Fibroblast of pulmonary artery (primary cell): ENCODE data around the gene EEF1A1.

Source experiments
- DNase-seq: peaks from one replicate; pipeline ENCODE4 v3.0.0-alpha.2; 2010; ENCODE audit warnings: low read depth
- H3K4me3 ChIP-seq: replicated peaks from 2 replicates; pipeline ENCODE4 v1.5.1; 2011; ENCODE audit warnings: low read depth, mild to moderate bottlenecking, control low read depth, low read length, moderate library complexity
- TF ChIP-seq, protein P1 (sequence below): IDR thresholded peaks from 2 replicates; pipeline ENCODE4 v1.5.1; 2011; ENCODE audit warnings: mild to moderate bottlenecking, control low read depth, low read length, inconsistent platforms; ENCODE audit errors: missing control alignments

Gene EEF1A1

DNA sequence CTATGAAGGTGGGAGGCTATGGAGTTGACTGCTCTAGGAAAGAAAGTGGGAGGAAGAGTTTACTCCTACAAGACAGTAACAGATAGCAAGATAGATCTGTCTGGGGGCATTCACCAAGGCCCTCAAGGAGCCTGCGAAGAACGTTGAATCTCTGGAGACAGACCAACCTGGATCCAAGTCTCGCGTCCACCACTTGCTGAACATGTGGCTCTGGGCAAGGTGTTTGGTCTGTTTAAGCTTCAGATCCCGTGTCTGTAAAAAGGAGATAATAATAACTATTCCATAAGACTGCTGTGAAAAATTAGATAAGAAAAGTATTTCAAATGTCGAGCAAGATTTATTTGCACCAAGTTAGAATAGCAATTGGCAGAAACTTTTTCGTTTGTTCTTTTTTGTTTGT, 8.1 kb upstream of the EEF1A1 start:
- DNase-seq: no peak
- TF ChIP-seq, protein P1, sequence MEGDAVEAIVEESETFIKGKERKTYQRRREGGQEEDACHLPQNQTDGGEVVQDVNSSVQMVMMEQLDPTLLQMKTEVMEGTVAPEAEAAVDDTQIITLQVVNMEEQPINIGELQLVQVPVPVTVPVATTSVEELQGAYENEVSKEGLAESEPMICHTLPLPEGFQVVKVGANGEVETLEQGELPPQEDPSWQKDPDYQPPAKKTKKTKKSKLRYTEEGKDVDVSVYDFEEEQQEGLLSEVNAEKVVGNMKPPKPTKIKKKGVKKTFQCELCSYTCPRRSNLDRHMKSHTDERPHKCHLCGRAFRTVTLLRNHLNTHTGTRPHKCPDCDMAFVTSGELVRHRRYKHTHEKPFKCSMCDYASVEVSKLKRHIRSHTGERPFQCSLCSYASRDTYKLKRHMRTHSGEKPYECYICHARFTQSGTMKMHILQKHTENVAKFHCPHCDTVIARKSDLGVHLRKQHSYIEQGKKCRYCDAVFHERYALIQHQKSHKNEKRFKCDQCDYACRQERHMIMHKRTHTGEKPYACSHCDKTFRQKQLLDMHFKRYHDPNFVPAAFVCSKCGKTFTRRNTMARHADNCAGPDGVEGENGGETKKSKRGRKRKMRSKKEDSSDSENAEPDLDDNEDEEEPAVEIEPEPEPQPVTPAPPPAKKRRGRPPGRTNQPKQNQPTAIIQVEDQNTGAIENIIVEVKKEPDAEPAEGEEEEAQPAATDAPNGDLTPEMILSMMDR: no peak
- no peak overlapping the region for H3K4me3 ChIP-seq

DNA sequence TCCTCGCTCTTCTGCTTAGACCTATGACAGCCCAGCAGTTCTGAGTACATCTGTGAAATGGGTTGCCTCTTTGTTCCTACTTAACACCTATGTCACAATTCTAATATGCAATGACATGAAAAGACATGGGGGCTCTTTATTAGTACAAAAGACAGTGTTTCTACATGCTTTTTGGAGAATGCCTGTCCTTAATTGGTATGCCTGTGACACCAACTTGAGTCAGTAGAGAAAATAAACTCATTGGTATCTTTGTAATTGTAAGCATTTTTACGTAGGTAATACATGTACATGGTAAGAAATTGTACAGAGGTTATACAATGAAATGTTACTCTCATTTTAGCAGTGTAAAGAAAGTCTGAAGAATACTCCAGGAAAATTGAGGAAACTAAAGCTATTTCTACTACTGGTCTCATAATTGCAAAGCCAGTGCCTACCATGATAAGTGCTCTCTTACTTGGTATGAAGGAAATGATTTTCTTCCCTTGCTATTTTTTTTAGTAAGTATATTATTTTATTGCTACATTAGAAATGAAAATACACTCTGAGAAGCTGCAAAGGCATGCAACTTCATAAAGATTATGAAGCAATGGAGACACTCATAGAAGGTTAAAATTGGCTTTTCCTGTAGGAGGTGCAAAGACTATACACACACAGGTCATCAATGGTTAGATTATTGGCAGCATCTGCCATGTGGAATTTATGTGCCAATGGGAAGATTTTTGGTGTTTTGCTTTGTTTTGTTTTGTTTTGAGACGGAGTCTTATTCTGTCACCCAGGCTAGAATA, 4.9 kb upstream of the EEF1A1 start:
- TF ChIP-seq, protein P1: no peak
- no peak overlapping the region for H3K4me3 ChIP-seq
- no peak for DNase-seq

DNA sequence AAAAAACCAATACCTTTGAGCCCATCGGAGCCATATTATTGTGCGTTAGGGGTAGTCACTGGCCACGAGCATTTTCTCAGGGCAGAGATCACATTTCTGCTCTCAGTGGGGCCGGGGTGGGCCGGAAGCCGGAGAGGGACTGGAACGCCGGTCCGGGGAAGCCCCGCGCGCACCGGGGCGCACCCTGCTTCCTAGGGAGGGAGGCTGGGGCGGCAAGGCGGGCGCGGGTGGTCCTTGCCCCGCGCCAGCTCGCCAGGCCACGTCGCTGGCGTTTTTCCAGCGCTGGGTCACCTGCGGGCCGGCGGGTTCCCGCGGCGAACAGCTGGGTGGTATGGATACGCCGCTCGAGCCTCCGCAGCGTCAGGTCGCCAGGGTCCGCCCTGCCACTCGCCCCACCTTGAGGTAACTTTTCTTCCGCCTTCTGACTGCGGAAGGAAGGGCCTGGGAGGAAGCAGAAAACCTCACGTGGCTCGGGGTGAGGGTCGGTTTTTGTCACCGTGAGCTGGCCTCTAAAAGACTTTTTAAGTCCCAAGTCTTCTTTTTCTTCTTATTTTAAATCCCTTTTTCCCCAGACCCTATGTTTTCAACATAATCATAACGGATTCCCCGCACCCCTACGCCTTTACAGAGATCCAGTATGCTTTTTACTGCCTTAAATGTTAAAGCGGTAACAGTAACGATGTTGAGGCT, 2.7 kb upstream of the EEF1A1 start:
- TF ChIP-seq, protein P1: no peak
- DNase-seq: peak; percentile 17
- H3K4me3 ChIP-seq: peak overlapping the region; percentile 54

DNA sequence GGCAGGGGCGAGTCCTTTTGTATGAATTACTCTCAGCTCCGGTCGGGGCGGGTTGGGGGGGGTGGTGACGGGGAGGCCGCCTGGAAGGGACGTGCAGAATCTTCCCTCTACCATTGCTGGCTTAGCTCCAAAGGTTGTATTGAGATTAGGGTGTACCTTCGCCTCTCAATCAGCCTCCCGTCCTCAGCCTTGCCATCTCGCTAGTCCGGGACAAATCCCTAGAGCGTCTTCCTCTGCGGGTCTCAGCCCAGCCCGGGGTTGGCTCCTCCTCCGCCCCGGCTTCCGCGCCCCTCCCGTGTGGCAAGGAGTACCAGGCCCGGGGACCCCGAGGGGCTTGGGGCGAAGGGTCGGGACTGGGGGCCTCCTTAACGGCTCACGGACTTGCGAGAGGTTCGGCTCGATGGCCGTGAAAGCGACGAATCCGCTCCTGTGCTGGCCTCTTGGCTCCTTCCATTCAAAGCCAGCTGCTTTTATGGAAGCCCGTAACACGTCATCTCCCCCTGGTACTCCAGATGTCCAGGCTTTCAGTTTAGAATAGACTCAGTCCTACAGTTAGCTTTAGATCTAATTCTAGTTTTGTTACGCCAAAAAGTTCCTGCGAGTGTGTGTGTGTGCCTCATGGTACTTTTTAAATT, 636 bp upstream of the EEF1A1 start:
- DNase-seq: peak; percentile 83
- TF ChIP-seq, protein P1: no peak
- peak overlapping the region; percentile 99 for H3K4me3 ChIP-seq

DNA sequence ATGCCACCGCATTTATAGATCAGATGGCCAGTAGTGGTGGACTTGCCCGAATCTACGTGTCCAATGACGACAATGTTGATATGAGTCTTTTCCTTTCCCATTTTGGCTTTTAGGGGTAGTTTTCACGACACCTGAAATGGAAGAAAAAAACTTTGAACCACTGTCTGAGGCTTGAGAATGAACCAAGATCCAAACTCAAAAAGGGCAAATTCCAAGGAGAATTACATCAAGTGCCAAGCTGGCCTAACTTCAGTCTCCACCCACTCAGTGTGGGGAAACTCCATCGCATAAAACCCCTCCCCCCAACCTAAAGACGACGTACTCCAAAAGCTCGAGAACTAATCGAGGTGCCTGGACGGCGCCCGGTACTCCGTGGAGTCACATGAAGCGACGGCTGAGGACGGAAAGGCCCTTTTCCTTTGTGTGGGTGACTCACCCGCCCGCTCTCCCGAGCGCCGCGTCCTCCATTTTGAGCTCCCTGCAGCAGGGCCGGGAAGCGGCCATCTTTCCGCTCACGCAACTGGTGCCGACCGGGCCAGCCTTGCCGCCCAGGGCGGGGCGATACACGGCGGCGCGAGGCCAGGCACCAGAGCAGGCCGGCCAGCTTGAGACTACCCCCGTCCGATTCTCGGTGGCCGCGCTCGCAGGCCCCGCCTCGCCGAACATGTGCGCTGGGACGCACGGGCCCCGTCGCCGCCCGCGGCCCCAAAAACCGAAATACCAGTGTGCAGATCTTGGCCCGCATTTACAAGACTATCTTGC, 725 bp downstream of the EEF1A1 start:
- DNase-seq: peak; percentile 83
- H3K4me3 ChIP-seq: peak overlapping the region; percentile 99
- TF ChIP-seq, protein P1: no peak

DNA sequence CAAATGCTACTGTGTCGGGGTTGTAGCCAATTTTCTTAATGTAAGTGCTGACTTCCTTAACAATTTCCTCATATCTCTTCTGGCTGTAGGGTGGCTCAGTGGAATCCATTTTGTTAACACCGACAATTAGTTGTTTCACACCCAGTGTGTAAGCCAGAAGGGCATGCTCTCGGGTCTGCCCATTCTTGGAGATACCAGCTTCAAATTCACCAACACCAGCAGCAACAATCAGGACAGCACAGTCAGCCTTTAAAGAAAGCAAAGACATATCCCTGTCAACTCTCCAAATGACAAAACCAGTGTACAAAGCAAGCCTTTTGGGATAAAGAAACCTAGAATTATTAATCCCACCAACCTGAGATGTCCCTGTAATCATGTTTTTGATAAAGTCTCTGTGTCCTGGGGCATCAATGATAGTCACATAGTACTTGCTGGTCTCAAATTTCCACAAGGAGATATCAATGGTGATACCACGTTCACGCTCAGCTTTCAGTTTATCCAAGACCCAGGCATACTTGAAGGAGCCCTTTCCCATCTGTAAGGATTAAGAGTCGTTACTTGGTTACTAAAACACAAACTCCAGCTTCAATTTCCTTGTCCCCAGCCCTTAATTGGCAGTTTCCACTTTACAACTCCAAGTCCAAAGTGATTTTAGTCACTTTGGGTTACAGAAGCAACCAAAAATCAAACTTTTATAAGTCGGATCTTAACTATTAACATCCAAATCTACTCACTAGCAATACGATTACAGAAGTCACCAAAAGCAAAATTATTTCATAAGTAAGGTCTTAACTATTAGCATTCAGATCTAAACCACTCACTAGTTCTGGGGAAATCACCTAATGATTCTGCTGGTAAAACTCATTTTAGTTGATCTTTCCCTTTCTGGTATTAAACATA, 1.6 kb downstream of the EEF1A1 start:
- peak; percentile 24 for DNase-seq

DNA sequence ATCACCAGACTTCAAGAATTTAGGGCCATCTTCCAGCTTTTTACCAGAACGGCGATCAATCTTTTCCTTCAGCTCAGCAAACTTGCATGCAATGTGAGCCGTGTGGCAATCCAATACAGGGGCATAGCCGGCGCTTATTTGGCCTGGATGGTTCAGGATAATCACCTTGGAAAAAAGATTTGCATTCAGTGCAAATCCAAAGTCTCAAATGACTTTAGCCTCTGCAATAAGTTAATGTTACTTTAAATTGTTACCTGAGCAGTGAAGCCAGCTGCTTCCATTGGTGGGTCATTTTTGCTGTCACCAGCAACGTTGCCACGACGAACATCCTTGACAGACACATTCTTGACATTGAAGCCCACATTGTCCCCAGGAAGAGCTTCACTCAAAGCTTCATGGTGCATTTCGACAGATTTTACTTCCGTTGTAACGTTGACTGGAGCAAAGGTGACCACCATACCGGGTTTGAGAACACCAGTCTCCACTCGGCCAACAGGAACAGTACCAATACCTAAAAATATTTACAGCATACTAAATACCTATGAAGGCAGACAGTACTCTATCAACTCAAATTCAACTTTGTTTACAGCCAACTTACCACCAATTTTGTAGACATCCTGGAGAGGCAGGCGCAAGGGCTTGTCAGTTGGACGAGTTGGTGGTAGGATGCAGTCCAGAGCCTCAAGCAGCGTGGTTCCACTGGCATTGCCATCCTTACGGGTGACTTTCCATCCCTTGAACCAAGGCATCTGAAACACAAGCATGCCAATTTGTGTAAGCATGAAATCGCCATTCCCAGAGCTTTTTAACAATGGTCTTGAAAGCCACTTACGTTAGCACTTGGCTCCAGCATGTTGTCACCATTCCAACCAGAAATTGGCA, 2.5 kb downstream of the EEF1A1 start:
- DNase-seq: peak; percentile 72
- peak overlapping the region; percentile 99 for H3K4me3 ChIP-seq

More for the DNA sequence above, 1.6 kb downstream of the EEF1A1 start:
- H3K4me3 ChIP-seq: peak overlapping the region; percentile 99
